ENCODE measurements around the gene LRWD1.
"Not testable (repeated sequence)": the region's sequence is repeated elsewhere in the genome, so short reads cannot be mapped to it uniquely, and the experiment has no call there.

DNA sequence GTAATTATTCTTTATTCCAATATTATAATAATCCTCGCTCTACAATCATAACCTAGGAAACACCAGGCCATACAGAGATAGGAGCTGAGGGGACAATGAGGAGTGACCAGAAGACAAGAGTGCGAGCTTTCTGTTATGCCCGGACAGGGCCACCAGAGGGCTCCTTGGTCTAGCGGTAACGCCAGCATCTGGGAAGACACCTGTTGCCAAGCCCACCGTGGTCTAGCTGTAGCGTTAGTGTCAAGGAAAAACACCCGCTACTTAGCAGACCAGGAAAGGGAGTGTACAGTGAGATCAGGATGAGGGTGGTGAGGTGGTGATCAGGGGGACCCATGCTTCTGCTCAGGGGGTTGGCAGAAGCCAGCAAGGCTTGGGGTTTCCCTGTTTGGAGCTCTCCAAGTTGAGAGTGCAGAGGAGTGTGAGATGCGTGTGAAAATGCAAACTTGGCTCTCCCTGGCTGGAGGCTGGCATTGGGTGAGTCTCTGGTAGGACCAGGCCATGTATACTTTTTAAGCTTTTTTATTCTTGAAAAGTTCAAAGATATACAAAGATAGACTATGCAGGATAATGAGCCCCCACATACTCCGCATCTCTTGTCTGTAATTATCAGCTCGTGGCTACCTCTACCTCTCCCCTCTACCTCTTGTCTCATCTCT lies 15.3 kb downstream of the LRWD1 start:
- TF ChIP-seq, protein P1, sequence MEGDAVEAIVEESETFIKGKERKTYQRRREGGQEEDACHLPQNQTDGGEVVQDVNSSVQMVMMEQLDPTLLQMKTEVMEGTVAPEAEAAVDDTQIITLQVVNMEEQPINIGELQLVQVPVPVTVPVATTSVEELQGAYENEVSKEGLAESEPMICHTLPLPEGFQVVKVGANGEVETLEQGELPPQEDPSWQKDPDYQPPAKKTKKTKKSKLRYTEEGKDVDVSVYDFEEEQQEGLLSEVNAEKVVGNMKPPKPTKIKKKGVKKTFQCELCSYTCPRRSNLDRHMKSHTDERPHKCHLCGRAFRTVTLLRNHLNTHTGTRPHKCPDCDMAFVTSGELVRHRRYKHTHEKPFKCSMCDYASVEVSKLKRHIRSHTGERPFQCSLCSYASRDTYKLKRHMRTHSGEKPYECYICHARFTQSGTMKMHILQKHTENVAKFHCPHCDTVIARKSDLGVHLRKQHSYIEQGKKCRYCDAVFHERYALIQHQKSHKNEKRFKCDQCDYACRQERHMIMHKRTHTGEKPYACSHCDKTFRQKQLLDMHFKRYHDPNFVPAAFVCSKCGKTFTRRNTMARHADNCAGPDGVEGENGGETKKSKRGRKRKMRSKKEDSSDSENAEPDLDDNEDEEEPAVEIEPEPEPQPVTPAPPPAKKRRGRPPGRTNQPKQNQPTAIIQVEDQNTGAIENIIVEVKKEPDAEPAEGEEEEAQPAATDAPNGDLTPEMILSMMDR (tag by site-specific recombination; IDR thresholded peaks at IDR 0.05): peak; percentile 57
- TF ChIP-seq ZNF133 (tag by site-specific recombination; IDR thresholded peaks at IDR 0.05); ZNF302 (tag by site-specific recombination; IDR thresholded peaks at IDR 0.05; ENCODE audit: low read depth); ZSCAN30 (tag by site-specific recombination; IDR thresholded peaks at IDR 0.05); ZNF416 (tag by site-specific recombination; IDR thresholded peaks at IDR 0.05); ZNF658 (tag by site-specific recombination; IDR thresholded peaks at IDR 0.05); ZNF350 (tag by site-specific recombination; IDR thresholded peaks at IDR 0.05); ZNF837 (tag by site-specific recombination; IDR thresholded peaks at IDR 0.05); YY1 (tag by site-specific recombination; IDR thresholded peaks at IDR 0.05); ZNF521 (tag by site-specific recombination; IDR thresholded peaks at IDR 0.05): not testable (repeated sequence)
- TF ChIP-seq, protein P2, sequence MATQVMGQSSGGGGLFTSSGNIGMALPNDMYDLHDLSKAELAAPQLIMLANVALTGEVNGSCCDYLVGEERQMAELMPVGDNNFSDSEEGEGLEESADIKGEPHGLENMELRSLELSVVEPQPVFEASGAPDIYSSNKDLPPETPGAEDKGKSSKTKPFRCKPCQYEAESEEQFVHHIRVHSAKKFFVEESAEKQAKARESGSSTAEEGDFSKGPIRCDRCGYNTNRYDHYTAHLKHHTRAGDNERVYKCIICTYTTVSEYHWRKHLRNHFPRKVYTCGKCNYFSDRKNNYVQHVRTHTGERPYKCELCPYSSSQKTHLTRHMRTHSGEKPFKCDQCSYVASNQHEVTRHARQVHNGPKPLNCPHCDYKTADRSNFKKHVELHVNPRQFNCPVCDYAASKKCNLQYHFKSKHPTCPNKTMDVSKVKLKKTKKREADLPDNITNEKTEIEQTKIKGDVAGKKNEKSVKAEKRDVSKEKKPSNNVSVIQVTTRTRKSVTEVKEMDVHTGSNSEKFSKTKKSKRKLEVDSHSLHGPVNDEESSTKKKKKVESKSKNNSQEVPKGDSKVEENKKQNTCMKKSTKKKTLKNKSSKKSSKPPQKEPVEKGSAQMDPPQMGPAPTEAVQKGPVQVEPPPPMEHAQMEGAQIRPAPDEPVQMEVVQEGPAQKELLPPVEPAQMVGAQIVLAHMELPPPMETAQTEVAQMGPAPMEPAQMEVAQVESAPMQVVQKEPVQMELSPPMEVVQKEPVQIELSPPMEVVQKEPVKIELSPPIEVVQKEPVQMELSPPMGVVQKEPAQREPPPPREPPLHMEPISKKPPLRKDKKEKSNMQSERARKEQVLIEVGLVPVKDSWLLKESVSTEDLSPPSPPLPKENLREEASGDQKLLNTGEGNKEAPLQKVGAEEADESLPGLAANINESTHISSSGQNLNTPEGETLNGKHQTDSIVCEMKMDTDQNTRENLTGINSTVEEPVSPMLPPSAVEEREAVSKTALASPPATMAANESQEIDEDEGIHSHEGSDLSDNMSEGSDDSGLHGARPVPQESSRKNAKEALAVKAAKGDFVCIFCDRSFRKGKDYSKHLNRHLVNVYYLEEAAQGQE (tag by site-specific recombination; IDR thresholded peaks at IDR 0.05): not testable (repeated sequence)
- TF ChIP-seq, protein P3, sequence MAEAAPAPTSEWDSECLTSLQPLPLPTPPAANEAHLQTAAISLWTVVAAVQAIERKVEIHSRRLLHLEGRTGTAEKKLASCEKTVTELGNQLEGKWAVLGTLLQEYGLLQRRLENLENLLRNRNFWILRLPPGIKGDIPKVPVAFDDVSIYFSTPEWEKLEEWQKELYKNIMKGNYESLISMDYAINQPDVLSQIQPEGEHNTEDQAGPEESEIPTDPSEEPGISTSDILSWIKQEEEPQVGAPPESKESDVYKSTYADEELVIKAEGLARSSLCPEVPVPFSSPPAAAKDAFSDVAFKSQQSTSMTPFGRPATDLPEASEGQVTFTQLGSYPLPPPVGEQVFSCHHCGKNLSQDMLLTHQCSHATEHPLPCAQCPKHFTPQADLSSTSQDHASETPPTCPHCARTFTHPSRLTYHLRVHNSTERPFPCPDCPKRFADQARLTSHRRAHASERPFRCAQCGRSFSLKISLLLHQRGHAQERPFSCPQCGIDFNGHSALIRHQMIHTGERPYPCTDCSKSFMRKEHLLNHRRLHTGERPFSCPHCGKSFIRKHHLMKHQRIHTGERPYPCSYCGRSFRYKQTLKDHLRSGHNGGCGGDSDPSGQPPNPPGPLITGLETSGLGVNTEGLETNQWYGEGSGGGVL (tag by site-specific recombination; IDR thresholded peaks at IDR 0.05): not testable (repeated sequence)
- TF ChIP-seq, protein P4, sequence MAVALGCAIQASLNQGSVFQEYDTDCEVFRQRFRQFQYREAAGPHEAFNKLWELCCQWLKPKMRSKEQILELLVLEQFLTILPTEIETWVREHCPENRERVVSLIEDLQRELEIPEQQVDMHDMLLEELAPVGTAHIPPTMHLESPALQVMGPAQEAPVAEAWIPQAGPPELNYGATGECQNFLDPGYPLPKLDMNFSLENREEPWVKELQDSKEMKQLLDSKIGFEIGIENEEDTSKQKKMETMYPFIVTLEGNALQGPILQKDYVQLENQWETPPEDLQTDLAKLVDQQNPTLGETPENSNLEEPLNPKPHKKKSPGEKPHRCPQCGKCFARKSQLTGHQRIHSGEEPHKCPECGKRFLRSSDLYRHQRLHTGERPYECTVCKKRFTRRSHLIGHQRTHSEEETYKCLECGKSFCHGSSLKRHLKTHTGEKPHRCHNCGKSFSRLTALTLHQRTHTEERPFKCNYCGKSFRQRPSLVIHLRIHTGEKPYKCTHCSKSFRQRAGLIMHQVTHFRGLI (tag by site-specific recombination; IDR thresholded peaks at IDR 0.05): not testable (repeated sequence)
- TF ChIP-seq, protein P5, sequence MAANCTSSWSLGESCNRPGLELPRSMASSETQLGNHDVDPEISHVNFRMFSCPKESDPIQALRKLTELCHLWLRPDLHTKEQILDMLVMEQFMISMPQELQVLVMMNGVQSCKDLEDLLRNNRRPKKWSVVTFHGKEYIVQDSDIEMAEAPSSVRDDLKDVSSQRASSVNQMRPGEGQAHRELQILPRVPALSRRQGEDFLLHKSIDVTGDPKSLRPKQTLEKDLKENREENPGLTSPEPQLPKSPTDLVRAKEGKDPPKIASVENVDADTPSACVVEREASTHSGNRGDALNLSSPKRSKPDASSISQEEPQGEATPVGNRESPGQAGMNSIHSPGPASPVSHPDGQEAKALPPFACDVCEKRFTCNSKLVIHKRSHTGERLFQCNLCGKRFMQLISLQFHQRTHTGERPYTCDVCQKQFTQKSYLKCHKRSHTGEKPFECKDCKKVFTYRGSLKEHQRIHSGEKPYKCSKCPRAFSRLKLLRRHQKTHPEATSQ (tag by site-specific recombination; IDR thresholded peaks at IDR 0.05): not testable (repeated sequence)
